ENCODE measurements around the gene NOC4L. TPM values are rescaled to one million over a fixed set of nuclear protein-coding genes. Genes with fewer than 3 reads are reported as not detected.
A peak's percentile ranks its signal among the peaks of the same experiment; 100 is the strongest.

The NOC4L gene
- total RNA-seq, 1 donor from 2014 or later: 17.8 TPM

DNA sequence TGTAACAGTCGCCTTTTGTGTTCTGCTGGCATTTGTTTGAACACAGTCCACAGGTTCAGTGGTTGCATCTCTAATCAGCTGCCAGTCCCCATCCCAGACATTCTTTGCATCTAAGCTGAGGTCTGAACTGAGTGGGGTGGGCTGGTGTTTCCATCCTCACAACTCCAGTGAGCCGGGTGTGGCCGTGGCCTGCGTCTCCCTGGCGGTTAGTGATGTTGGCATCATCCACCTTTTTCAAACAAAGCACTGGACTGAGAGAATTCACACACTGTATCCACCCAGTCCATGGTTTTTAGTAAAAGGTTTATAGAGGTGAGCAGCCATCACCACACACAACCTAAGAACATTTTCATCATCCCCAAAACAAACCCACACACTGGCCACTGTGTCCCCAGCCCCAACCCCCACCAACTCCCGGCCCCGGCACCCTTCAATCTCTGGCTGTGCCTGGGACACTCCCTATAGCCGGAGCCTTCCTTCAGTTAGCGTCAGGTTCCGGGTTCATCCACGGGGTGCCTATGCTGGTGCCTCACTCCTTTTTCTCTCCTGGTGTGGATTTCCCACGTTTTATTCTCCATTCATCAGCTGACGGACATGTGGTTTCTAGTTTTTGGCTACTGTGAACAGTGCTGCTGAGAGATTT is 6.7 kb upstream of the NOC4L start:
- H3K9me3 Mint-ChIP-seq (ENCODE audit: unreplicated experiment): peaks cover 14% of the 10 kb centered on the region
- DNase-seq: no peak
- H3K4me3 Mint-ChIP-seq (ENCODE audit: unreplicated experiment): no peak overlapping the region
- no peaks in the 10 kb centered on the region for H3K36me3 Mint-ChIP-seq (ENCODE audit: unreplicated experiment)
- peak overlapping the region; percentile 14 for H3K27ac Mint-ChIP-seq (ENCODE audit: unreplicated experiment)
- H3K4me1 Mint-ChIP-seq (ENCODE audit: low read depth, unreplicated experiment): no peaks in the 10 kb centered on the region
- H3K27me3 Mint-ChIP-seq (ENCODE audit: unreplicated experiment): peaks cover 7% of the 10 kb centered on the region
- TF ChIP-seq, protein P1, sequence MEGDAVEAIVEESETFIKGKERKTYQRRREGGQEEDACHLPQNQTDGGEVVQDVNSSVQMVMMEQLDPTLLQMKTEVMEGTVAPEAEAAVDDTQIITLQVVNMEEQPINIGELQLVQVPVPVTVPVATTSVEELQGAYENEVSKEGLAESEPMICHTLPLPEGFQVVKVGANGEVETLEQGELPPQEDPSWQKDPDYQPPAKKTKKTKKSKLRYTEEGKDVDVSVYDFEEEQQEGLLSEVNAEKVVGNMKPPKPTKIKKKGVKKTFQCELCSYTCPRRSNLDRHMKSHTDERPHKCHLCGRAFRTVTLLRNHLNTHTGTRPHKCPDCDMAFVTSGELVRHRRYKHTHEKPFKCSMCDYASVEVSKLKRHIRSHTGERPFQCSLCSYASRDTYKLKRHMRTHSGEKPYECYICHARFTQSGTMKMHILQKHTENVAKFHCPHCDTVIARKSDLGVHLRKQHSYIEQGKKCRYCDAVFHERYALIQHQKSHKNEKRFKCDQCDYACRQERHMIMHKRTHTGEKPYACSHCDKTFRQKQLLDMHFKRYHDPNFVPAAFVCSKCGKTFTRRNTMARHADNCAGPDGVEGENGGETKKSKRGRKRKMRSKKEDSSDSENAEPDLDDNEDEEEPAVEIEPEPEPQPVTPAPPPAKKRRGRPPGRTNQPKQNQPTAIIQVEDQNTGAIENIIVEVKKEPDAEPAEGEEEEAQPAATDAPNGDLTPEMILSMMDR (IDR thresholded peaks at IDR 0.05; ENCODE audit: partially characterized antibody, unreplicated experiment): no peak

DNA sequence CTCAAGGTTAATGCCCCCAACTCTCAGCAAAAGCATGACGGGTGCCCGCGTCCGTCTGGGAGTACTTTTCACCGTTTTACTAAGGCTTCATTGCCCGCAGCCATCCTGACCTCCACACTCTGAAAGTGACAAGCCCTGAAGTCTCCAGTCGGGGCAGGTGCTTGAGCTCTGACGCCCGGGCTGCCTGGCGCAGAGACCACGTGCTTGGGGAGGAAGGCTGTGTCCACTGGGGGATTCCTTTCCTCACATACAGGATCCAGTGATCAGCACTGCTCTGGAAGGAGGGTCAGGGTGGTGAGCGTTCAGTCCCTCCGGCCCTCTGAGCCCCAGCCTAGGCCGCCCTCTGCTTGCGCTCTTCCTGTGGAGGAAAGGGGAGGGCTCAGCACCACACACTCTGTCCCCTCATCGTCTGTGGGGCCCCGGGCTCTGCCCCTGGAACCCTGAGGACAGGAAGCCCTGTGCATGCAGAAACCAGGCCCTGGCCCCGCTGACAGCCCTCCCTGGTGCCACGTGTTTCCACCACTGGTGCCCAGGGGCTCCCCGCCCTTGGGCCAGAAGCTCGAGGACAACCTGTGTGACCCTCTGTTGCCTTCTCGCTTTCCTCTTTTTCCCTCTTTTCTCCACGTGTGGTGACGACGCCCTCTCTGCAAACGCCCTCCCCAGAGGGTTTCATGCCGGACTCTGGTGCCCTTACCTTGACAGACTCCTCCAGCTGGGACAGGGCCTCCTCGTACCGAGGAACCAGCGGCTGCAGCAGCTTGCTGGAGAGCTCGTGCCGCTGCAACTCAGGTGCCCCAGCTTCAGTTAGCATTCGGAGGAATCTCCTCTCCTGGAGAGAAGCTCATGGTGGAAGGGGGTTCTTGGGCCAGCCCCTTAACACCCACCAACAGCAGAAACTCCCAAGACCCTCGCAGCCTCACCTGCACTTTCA is 5.1 kb upstream of the NOC4L start:
- H3K9me3 Mint-ChIP-seq (ENCODE audit: unreplicated experiment): peaks cover 13% of the 10 kb centered on the region
- DNase-seq: no peak
- peaks cover 10% of the 10 kb centered on the region for H3K27me3 Mint-ChIP-seq (ENCODE audit: unreplicated experiment)
- H3K4me1 Mint-ChIP-seq (ENCODE audit: low read depth, unreplicated experiment): peaks cover 2% of the 10 kb centered on the region
- H3K36me3 Mint-ChIP-seq (ENCODE audit: unreplicated experiment): no peaks in the 10 kb centered on the region
- peak overlapping the region; percentile 43 for H3K27ac Mint-ChIP-seq (ENCODE audit: unreplicated experiment)
- H3K4me3 Mint-ChIP-seq (ENCODE audit: unreplicated experiment): no peak overlapping the region
- TF ChIP-seq, protein P1 (IDR thresholded peaks at IDR 0.05; ENCODE audit: partially characterized antibody, unreplicated experiment): no peak

DNA sequence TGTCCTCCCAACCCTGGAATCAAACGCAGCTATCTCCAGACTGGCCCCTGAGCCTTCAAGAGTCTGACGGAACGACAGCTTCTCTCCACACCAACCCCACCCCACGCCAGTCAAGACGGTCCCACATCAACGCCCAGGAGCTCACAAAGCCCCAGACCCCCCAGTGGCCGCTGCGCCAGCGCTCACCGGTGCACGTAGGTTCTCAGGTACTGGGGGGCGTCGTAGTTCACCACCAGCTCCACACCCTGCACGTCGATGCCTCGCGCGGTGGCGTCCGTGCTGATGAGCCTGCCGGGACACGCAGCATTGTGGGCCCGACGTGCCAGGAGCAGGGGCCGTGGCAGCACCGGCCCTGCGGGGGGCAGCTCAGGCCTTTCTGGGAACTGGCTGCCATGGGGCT is 4.3 kb upstream of the NOC4L start:
- Mint-ChIP-seq H3K9me3 (ENCODE audit: unreplicated experiment) (peaks cover 15% of the 10 kb centered on the region), H3K27ac (ENCODE audit: unreplicated experiment) (peak overlapping the region; percentile 43), H3K27me3 (ENCODE audit: unreplicated experiment) (peaks cover 12% of the 10 kb centered on the region), H3K4me1 (ENCODE audit: low read depth, unreplicated experiment) (peaks cover 2% of the 10 kb centered on the region), H3K4me3 (ENCODE audit: unreplicated experiment) (no peak overlapping the region), H3K36me3 (ENCODE audit: unreplicated experiment) (no peaks in the 10 kb centered on the region)
- no peak for DNase-seq
- TF ChIP-seq, protein P1 (IDR thresholded peaks at IDR 0.05; ENCODE audit: partially characterized antibody, unreplicated experiment): no peak

DNA sequence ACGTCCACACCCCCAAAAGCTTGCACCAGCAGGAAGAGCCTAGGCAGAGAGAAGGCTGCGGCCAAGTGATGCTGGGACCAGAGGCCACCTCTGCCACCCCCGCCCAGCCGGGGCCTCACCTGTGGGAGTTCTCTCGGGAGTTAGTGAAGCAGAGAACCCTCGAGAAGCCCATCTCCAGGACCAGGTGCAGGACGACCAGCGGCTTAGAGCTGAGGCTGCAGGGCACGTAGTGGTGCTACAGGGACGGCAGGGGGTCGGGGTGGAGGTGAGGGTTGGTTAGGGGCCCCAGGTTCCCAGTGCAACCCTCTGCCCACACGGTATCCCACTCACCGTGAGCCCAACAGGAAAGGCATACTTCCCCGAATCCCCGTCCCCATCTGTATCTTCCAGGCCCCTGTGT is 3.8 kb upstream of the NOC4L start:
- no peak for DNase-seq
- no peaks in the 10 kb centered on the region for H3K36me3 Mint-ChIP-seq (ENCODE audit: unreplicated experiment)
- no peak overlapping the region for H3K27ac Mint-ChIP-seq (ENCODE audit: unreplicated experiment)
- H3K4me3 Mint-ChIP-seq (ENCODE audit: unreplicated experiment): no peak overlapping the region
- TF ChIP-seq, protein P1 (IDR thresholded peaks at IDR 0.05; ENCODE audit: partially characterized antibody, unreplicated experiment): no peak
- H3K9me3 Mint-ChIP-seq (ENCODE audit: unreplicated experiment): peaks cover 18% of the 10 kb centered on the region
- peaks cover 2% of the 10 kb centered on the region for H3K4me1 Mint-ChIP-seq (ENCODE audit: low read depth, unreplicated experiment)
- peaks cover 14% of the 10 kb centered on the region for H3K27me3 Mint-ChIP-seq (ENCODE audit: unreplicated experiment)
